ENCODE measurements around the gene FFAR1.
"Not testable (repeated sequence)": the region's sequence is repeated elsewhere in the genome, so short reads cannot be mapped to it uniquely, and the experiment has no call there.

The FFAR1 gene

GRCh38 chr19:35344511-35345031 is 3.1 kb upstream of the FFAR1 start:
- no peak for DNase-seq

- no peak for DNase-seq
Measured at GRCh38 chr19:35345671-35346111, 2.0 kb upstream of the FFAR1 start.

- DNase-seq: peak; percentile 31
Measured at GRCh38 chr19:35346193-35347052, 1.3 kb upstream of the FFAR1 start.

DNA sequence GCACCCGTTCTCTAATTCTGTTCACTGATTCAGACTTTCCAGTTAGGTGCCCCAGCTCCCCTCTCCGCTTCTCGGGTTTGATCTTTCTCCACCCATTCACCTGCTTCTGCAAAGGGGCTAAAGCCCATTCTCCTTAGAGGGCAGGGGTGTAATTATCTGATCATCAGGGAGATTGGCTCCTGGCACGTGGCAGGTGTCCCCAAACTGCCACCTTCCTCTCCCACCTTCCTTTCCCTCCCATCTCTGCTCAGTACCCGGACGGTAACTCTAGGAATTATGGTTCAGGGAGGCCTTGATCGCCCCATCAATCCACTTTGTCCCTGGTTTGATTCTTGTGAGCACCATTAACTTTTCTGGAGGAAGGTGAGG is 212 bp downstream of the FFAR1 start:
- no peak for DNase-seq

GRCh38 chr19:35348911-35349611 is 1.4 kb downstream of the FFAR1 start:
- no peak for DNase-seq

- no peak for DNase-seq
Measured at GRCh38 chr19:35349614-35350521, 2.2 kb downstream of the FFAR1 start.

GRCh38 chr19:35350591-35350990 is 2.9 kb downstream of the FFAR1 start:
- no peak for DNase-seq

DNA sequence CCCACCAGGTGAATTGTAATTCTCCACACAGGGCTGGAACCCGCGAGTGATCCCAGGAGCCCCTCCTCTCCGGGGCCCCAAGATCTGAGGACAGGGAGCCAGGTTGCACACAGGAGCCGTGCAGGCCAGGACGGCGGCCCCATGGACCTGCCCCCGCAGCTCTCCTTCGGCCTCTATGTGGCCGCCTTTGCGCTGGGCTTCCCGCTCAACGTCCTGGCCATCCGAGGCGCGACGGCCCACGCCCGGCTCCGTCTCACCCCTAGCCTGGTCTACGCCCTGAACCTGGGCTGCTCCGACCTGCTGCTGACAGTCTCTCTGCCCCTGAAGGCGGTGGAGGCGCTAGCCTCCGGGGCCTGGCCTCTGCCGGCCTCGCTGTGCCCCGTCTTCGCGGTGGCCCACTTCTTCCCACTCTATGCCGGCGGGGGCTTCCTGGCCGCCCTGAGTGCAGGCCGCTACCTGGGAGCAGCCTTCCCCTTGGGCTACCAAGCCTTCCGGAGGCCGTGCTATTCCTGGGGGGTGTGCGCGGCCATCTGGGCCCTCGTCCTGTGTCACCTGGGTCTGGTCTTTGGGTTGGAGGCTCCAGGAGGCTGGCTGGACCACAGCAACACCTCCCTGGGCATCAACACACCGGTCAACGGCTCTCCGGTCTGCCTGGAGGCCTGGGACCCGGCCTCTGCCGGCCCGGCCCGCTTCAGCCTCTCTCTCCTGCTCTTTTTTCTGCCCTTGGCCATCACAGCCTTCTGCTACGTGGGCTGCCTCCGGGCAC is 3.9 kb downstream of the FFAR1 start:
- no peak for DNase-seq

DNA sequence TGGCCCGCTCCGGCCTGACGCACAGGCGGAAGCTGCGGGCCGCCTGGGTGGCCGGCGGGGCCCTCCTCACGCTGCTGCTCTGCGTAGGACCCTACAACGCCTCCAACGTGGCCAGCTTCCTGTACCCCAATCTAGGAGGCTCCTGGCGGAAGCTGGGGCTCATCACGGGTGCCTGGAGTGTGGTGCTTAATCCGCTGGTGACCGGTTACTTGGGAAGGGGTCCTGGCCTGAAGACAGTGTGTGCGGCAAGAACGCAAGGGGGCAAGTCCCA is 4.4 kb downstream of the FFAR1 start:
- no peak for DNase-seq

DNA sequence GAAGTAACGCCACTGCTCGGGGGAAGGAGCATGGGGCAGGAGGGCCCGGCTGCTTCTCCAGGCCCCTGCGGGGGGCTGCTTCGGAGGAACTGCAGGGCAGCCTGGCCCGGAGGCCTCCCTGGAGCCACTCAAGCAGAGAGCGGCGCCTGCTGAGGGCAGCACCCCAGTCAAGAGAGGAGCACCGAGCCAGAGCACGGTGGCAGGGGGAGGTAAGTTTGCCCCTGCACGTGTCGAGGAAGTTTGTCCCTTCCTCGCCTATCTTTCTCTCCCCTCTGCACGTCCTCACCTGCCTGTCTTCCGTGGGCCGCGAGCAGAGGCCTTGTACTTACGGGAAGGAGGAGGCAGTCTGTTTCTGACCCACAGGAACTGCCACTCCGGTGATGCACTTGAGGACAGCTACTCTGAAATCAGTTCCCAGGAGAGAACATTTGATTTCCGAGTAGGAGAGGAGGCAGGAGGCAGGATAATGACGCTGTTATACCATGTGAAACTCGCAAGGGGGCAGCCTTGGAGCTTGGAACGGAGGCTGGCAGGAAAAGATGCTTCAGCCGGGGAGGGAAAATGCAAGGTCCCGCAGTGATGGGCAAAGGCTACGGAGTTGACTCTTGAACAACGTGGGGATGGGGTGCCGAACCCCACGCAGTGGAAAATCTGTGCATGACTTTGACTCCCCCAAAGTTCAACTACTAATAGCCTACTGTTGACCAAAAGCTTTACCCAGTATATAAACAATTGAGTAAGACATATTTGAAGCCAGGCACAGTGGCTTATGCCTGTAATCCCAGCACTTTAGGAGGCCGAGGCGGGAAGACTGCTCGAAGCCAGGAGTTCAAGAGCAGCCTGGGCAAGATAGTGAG is 5.0 kb downstream of the FFAR1 start:
- peak; percentile 66 for DNase-seq

- no peak for DNase-seq
Measured at GRCh38 chr19:35353635-35354034, 5.9 kb downstream of the FFAR1 start.

DNA sequence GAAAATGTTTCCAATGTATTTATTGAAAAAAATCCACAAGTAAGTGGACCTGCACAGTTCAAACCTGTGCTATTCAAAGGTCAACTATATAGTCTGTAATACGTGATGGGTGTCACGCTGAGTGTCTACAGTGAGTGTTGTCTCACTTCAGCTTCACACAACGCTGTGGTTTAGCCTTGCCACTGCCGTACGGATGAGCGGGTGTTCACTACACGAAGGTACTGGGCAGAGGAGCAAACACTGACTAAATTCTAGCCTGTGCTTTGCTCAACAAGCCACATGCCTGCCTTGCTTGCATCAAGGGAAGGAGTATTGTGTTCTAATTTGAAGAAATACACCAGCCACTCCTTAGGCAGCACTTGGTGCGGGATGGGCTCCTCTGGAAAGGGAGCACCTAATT is 7.2 kb downstream of the FFAR1 start:
- no peak for DNase-seq

- no peak for DNase-seq
Measured at GRCh38 chr19:35355791-35356460, 8.2 kb downstream of the FFAR1 start.

DNA sequence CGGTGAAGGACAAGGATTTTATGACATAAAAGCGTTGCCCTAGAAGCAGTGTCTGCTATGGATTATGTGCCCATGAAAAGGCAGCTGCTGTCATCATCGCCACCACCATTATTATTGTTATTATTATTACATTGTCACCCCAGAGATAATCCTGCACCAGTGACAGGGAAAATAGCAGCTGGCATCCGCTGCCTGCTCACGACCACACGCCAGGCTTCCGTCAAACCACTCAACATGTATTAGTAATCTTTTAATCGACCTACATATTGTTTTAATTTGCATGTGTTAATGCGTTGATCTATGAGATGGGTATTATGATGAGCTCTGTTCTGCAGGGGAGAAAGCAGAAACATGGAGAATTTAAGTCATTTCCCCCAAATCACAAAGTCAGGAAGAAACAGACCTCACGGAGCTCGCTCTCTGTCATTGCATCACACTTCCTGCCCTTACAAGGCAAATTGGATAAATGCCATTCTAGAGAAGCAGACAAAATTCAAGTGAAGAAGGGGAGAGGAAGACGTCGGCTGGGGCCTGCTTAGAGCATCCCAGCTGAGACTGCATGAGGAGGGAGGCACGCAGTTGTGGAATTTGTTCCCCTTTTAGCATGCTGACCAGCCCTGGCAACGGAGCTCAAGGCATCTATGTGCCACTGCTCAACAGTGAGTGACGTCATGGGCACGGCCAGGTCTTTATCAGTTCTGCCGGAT is 10.3 kb downstream of the FFAR1 start, which contains the start of gene FFAR3:
Gene FFAR3, plus strand, starts transcription at position 594 of the 707 bp plus-strand sequence. CDS start 431 bp downstream, outside the sequence.
- DNase-seq: no peak

DNA sequence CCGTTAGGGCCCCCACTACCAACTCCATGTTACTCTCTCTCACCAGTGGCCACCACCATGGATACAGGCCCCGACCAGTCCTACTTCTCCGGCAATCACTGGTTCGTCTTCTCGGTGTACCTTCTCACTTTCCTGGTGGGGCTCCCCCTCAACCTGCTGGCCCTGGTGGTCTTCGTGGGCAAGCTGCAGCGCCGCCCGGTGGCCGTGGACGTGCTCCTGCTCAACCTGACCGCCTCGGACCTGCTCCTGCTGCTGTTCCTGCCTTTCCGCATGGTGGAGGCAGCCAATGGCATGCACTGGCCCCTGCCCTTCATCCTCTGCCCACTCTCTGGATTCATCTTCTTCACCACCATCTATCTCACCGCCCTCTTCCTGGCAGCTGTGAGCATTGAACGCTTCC is 11.1 kb downstream of the FFAR1 start:
- DNase-seq: not testable (repeated sequence)

DNA sequence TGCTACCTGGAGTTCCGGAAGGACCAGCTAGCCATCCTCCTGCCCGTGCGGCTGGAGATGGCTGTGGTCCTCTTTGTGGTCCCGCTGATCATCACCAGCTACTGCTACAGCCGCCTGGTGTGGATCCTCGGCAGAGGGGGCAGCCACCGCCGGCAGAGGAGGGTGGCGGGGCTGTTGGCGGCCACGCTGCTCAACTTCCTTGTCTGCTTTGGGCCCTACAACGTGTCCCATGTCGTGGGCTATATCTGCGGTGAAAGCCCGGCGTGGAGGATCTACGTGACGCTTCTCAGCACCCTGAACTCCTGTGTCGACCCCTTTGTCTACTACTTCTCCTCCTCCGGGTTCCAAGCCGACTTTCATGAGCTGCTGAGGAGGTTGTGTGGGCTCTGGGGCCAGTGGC is 11.7 kb downstream of the FFAR1 start:
- DNase-seq: not testable (repeated sequence)

DNA sequence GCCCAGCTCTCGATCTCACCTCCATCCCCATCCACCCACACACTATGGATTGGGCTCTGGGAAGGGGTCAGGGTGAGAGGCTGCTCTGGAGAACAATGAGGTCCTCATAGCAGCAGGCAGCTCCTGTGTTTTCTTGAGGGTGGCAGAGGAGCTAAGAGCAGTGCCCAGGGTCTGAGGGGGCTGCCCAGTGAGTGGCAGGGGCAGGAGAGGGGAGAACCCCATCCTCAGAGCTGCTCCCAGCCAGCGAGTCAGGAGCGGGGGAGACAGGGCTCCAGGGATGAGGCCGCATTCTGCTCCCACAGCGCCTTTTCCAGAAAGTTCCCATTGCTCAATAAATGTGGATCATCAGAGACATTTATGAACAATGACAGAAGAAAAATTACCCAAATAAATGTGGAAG is 12.4 kb downstream of the FFAR1 start:
- DNase-seq: not testable (repeated sequence)

GRCh38 chr19:35360880-35361420 is 13.2 kb downstream of the FFAR1 start:
- no peak for DNase-seq

- no peak for DNase-seq
Measured at GRCh38 chr19:35362261-35363000, 14.7 kb downstream of the FFAR1 start.

All from KG1 (cell line).